Endothelial cell of umbilical vein (primary cell): ENCODE results near the gene FTO. TPM values are rescaled to one million over a fixed set of nuclear protein-coding genes. Genes with fewer than 3 reads are reported as not detected.

ENCODE experiments used
- BruUV-seq: library from RNA; stranded (reverse); fragments of 400-500 nt; replicated peaks from 2 replicates; lab custom pipeline; 2021; lab: Mats Ljungman, UMichigan
- CTCF ChIA-PET: fragments of 300-600, 350-600 bp; sonication (Branson Sonifier 250); formaldehyde crosslinking; loops from one replicate; lab custom pipeline; 2021; ENCODE audit warnings: antibody characterized with exemption, inconsistent platforms; lab: Charles Lee
- POLR2A ChIA-PET: fragments of 300-600, 350-600 bp; sonication (Branson Sonifier 250); formaldehyde crosslinking; loops from one replicate; lab custom pipeline; 2021; ENCODE audit warnings: antibody characterized with exemption, inconsistent platforms; lab: Charles Lee
- DNase-seq: peaks from one replicate; pipeline ENCODE4 v3.0.0-alpha.2; 2011; ENCODE audit warnings: low read depth, low spot score
- FAIRE-seq: peaks from 2 replicates; lab custom pipeline; 2011; peaks lifted over from hg19 to GRCh38; lab: Jason Lieb, UNC
- H2AFZ ChIP-seq: 2 replicates; pipeline ENCODE4 v1.6.0; 2012; ENCODE audit warnings: low read depth, low read length, control low read depth, inconsistent platforms
- H3K27ac ChIP-seq: 2 replicates; pipeline ENCODE4 v1.5.1; 2011; ENCODE audit warnings: low read depth, mild to moderate bottlenecking, control low read depth, low read length, moderate library complexity; ENCODE audit not compliant: insufficient read depth
- H3K27me3 ChIP-seq, 2 experiments: 2 replicates each; pipeline versions ENCODE4 v1.6.0 to v1.6.1; 2011; ENCODE audit warnings: low read length in 2 of 2, mixed read lengths in 1 of 2; ENCODE audit not compliant: control insufficient read depth in 2 of 2, insufficient read depth in 2 of 2
- H3K36me3 ChIP-seq, 2 experiments: 2 replicates in 1 of 2; 3 replicates in 1 of 2; pipeline ENCODE4 v1.5.1; 2011; ENCODE audit warnings: low read length in 2 of 2, mild to moderate bottlenecking in 1 of 2, moderate library complexity in 1 of 2; ENCODE audit not compliant: control insufficient read depth in 2 of 2, insufficient read depth in 2 of 2; ENCODE audit errors: extremely low read depth in 1 of 2
- H3K4me1 ChIP-seq: 3 replicates; pipeline ENCODE4 v1.5.1; 2011; ENCODE audit warnings: mild to moderate bottlenecking, low read length; ENCODE audit not compliant: control insufficient read depth, insufficient read depth; ENCODE audit errors: extremely low read depth
- H3K4me2 ChIP-seq: 2 replicates; pipeline ENCODE4 v1.6.1; 2011; ENCODE audit warnings: low read length, control low read depth, mixed read lengths; ENCODE audit not compliant: insufficient read depth
- H3K4me3 ChIP-seq, 3 experiments: fragments of 200-600 bp in 1 of 3; sonication (generic), shearing (Covaris generic) in 1 of 3; replicated peaks in 1 of 3; 2 replicates each; pipeline ENCODE4 v1.5.1; 2011 to 2016; ENCODE audit warnings: control low read depth in 3 of 3, low read length in 3 of 3, mild to moderate bottlenecking in 2 of 3, inconsistent platforms in 1 of 3, low read depth in 1 of 3, moderate library complexity in 1 of 3; ENCODE audit not compliant: insufficient read depth in 1 of 3
- H3K79me2 ChIP-seq: 2 replicates; pipeline ENCODE4 v1.6.0; 2012; ENCODE audit warnings: low read length, inconsistent platforms; ENCODE audit not compliant: control insufficient read depth, insufficient read depth
- H3K9ac ChIP-seq: replicated peaks from 2 replicates; pipeline ENCODE3; 2011; ENCODE audit warnings: low read length, control low read depth; ENCODE audit not compliant: insufficient read depth; ENCODE audit errors: extremely low read depth
- H3K9me1 ChIP-seq: replicated peaks from 3 replicates; pipeline ENCODE4 v1.6.0; 2011; ENCODE audit warnings: mild to moderate bottlenecking, low read length; ENCODE audit not compliant: control insufficient read depth, insufficient read depth; ENCODE audit errors: extremely low read depth
- H3K9me3 ChIP-seq: replicated peaks from 2 replicates; pipeline ENCODE4 v1.5.1; 2012; ENCODE audit warnings: low read length, inconsistent platforms; ENCODE audit not compliant: control insufficient read depth, insufficient read depth
- H4K20me1 ChIP-seq: replicated peaks from 2 replicates; pipeline ENCODE3; 2011; ENCODE audit warnings: mild to moderate bottlenecking, low read length; ENCODE audit not compliant: control insufficient read depth, insufficient read depth; ENCODE audit errors: extremely low read depth
- CTCF ChIP-seq, 2 donors: IDR thresholded peaks; 1 replicate in 1 of 2; 2 replicates in 1 of 2; pipeline ENCODE4 v1.5.1; 2011; ENCODE audit warnings: low read length in 2 of 2, mild to moderate bottlenecking in 2 of 2, moderate library complexity in 2 of 2, control low read depth in 1 of 2, inconsistent platforms in 1 of 2, low read depth in 1 of 2; ENCODE audit not compliant: insufficient read depth in 1 of 2; ENCODE audit errors: extremely low read depth in 1 of 2
- EZH2 ChIP-seq: IDR thresholded peaks from 2 replicates; pipeline ENCODE4 v1.6.1; 2012; ENCODE audit warnings: borderline replicate concordance, low read depth, mild to moderate bottlenecking, moderate library complexity, low read length, inconsistent platforms; ENCODE audit not compliant: severe bottlenecking
- FOS ChIP-seq: IDR thresholded peaks from 2 replicates; pipeline ENCODE4 v1.6.1; 2011; ENCODE audit warnings: mild to moderate bottlenecking, low read length, moderate library complexity, borderline replicate concordance; ENCODE audit not compliant: insufficient read depth
- GATA2 ChIP-seq: IDR thresholded peaks from 2 replicates; pipeline ENCODE4 v1.7.0; 2011; ENCODE audit warnings: low read depth, mild to moderate bottlenecking, moderate library complexity, mixed read lengths, low read length; ENCODE audit not compliant: insufficient read length, insufficient read depth
- JUN ChIP-seq: IDR thresholded peaks from 2 replicates; pipeline ENCODE4 v1.6.1; 2011; ENCODE audit warnings: borderline replicate concordance, low read depth; ENCODE audit not compliant: insufficient read length, insufficient read depth
- MAX ChIP-seq: IDR thresholded peaks from 2 replicates; pipeline ENCODE4 v1.6.1; 2011; ENCODE audit not compliant: insufficient read depth, insufficient read length
- MYC ChIP-seq: IDR thresholded peaks from one replicate; pipeline ENCODE4 v1.6.1; 2011; ENCODE audit warnings: mild to moderate bottlenecking, low read depth, low read length
- POLR2A ChIP-seq: IDR thresholded peaks from 2 replicates; pipeline ENCODE4 v1.6.1; 2012; ENCODE audit warnings: low read depth, mild to moderate bottlenecking, control low read depth, low read length
- POLR2AphosphoS5 ChIP-seq: IDR thresholded peaks from 2 replicates; pipeline ENCODE4 v1.6.1; 2012; ENCODE audit warnings: low read depth, mild to moderate bottlenecking, control low read depth, low read length, moderate library complexity; ENCODE audit not compliant: insufficient read depth
- dilution Hi-C: fragments of 300-500 bp; cut with MboI; formaldehyde crosslinking; loops from one replicate; pipeline ENCODE4 v1.15.0; 2019; ENCODE audit warnings: low sequenced_read_pairs; ENCODE audit not compliant: extremely low pct_ligation_motif_present
- intact Hi-C: fragments of 100-400 bp; cut with micrococcal nuclease; formaldehyde crosslinking; loops from one replicate; pipeline ENCODE4 v1.10.0; 2022
- polyA plus RNA-seq, 4 experiments: library from polyadenylated mRNA; depleted of rRNA in 3 of 4; stranded (reverse) in 3 of 4; unstranded in 1 of 4; fragments of >200 nt; gene quantifications; 2 replicates each; pipeline versions ENCODE4 v1.2.1 to v1.2.3, GENCODE V29; 2011 to 2012; ENCODE audit warnings: missing spikeins in 1 of 4
- total RNA-seq: library from RNA; stranded (reverse); gene quantifications from 2 replicates; pipeline ENCODE4 v1.2.3, GENCODE V29; 2021

Gene FTO
- total and polyA plus RNA-seq, 2 donors (not counting 3 experiments of a cell fraction or from before 2014, with no cell fraction given): 48.6 to 87.1 TPM

GRCh38 chr16:54096607-54097006 lies 392.7 kb downstream of the FTO start:
- dilution Hi-C loops: no loop called here
- no peak for TF ChIP-seq POLR2AphosphoS5
- TF ChIP-seq POLR2A: no peak
- TF ChIP-seq MYC: no peak
- TF ChIP-seq FOS: no peak
- TF ChIP-seq MAX: no peak
- no peak for TF ChIP-seq EZH2
- no peak for TF ChIP-seq CTCF (IDR thresholded peaks at IDR 0.05; ENCODE audit: extremely low read depth in 1 of 2, insufficient read depth in 1 of 2, low read depth in 1 of 2, low read length in 2 of 2)
- no peak for TF ChIP-seq GATA2
- TF ChIP-seq JUN: no peak
- no peak overlapping the region for H3K4me2 ChIP-seq
- H3K9me3 ChIP-seq: no peaks in the 10 kb centered on the region
- no peak overlapping the region for H2AFZ ChIP-seq
- no peaks in the 10 kb centered on the region for H3K4me1 ChIP-seq
- CTCF ChIA-PET: no interaction called here
- no peak for FAIRE-seq
- no peaks in the 10 kb centered on the region for H3K79me2 ChIP-seq
- H3K4me3 ChIP-seq: no peak overlapping the region
- intact Hi-C loops: no loop called here
- H3K9me1 ChIP-seq: no peaks in the 10 kb centered on the region
- H4K20me1 ChIP-seq: no peaks in the 10 kb centered on the region
- H3K9ac ChIP-seq: no peak overlapping the region
- H3K36me3 ChIP-seq: no peaks in the 10 kb centered on the region
- no peak overlapping the region for H3K27ac ChIP-seq
- no TSS peak for BruUV-seq
- POLR2A ChIA-PET: no interaction called here
- no peaks in the 10 kb centered on the region for H3K27me3 ChIP-seq
- no peak for DNase-seq
